ENCODE data around the gene HSF2.

HSF2 gene

DNA sequence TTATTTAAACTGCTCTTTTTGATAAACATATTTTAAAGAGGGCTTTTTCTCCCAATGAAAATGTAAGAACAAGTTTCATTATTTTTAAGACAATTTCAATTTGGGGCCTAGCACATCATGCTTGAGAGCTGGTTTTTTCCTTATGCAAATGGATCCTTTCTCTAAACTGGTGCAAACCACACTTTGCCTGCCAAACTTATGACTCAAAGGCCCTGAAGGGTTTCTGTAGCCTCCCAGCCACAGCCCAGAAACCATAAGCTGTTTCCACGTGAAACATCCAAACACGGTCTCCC, 451 bp upstream of the HSF2 start:
- H4K20me1 ChIP-seq (ENCODE audit: insufficient read depth, low read length): no peaks in the 10 kb centered on the region
- H3K27me3 ChIP-seq (ENCODE audit: insufficient read depth, low read length): no peaks in the 10 kb centered on the region
- peaks cover 45% of the 10 kb centered on the region for H3K79me2 ChIP-seq (ENCODE audit: insufficient read depth, low read length)
- TF ChIP-seq EZH2 (IDR thresholded peaks at IDR 0.05; ENCODE audit: borderline replicate concordance, low read length): no peak
- TF ChIP-seq, protein P1, sequence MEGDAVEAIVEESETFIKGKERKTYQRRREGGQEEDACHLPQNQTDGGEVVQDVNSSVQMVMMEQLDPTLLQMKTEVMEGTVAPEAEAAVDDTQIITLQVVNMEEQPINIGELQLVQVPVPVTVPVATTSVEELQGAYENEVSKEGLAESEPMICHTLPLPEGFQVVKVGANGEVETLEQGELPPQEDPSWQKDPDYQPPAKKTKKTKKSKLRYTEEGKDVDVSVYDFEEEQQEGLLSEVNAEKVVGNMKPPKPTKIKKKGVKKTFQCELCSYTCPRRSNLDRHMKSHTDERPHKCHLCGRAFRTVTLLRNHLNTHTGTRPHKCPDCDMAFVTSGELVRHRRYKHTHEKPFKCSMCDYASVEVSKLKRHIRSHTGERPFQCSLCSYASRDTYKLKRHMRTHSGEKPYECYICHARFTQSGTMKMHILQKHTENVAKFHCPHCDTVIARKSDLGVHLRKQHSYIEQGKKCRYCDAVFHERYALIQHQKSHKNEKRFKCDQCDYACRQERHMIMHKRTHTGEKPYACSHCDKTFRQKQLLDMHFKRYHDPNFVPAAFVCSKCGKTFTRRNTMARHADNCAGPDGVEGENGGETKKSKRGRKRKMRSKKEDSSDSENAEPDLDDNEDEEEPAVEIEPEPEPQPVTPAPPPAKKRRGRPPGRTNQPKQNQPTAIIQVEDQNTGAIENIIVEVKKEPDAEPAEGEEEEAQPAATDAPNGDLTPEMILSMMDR (IDR thresholded peaks at IDR 0.05; ENCODE audit: low read length): no peak
- no peak overlapping the region for H3K9ac ChIP-seq (ENCODE audit: low read length)
- H3K4me3 ChIP-seq (ENCODE audit: low read depth, low read length, poor library complexity, severe bottlenecking): peak overlapping the region; percentile 45
- peak overlapping the region; percentile 9 for H3K27ac ChIP-seq (ENCODE audit: low read depth, low read length, poor library complexity, severe bottlenecking)
- no peaks in the 10 kb centered on the region for H3K9me2 ChIP-seq (ENCODE audit: low read depth, low read length)
- H2AFZ ChIP-seq (ENCODE audit: low read length): no peak overlapping the region
- peaks cover 25% of the 10 kb centered on the region for H3K4me1 ChIP-seq (ENCODE audit: insufficient read depth, low read length, severe bottlenecking)
- no peaks in the 10 kb centered on the region for H3F3A ChIP-seq (ENCODE audit: insufficient read depth, low read length)
- H3K36me3 ChIP-seq (ENCODE audit: insufficient read depth, low read length): peaks cover 16% of the 10 kb centered on the region
- H3K9me3 ChIP-seq (ENCODE audit: low read length): no peaks in the 10 kb centered on the region
- H3K4me2 ChIP-seq (ENCODE audit: low read length): peak overlapping the region; percentile 49

DNA sequence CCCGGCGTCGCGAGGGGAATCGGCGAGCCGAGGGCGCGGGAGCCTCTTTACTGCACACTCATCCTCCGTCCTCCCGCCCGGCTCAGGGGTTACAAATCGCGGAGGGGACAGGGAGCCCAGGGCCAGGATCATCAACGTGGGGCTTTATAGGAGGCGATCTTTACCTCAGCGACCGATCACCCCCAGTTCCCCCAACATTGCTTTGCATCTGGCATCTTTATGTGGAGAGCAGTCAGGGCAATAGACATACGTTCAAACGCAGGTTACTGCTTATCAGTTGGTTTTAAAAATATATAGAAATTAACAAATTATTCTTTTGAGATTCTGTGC, 634 bp downstream of the HSF2 start:
- no peak overlapping the region for H2AFZ ChIP-seq (ENCODE audit: low read length)
- no peaks in the 10 kb centered on the region for H3K27me3 ChIP-seq (ENCODE audit: insufficient read depth, low read length)
- no peak overlapping the region for H3K27ac ChIP-seq (ENCODE audit: low read depth, low read length, poor library complexity, severe bottlenecking)
- H3K4me2 ChIP-seq (ENCODE audit: low read length): peak overlapping the region; percentile 97
- H4K20me1 ChIP-seq (ENCODE audit: insufficient read depth, low read length): no peaks in the 10 kb centered on the region
- H3F3A ChIP-seq (ENCODE audit: insufficient read depth, low read length): no peaks in the 10 kb centered on the region
- no peaks in the 10 kb centered on the region for H3K9me3 ChIP-seq (ENCODE audit: low read length)
- H3K36me3 ChIP-seq (ENCODE audit: insufficient read depth, low read length): peaks cover 19% of the 10 kb centered on the region
- no peak for TF ChIP-seq EZH2 (IDR thresholded peaks at IDR 0.05; ENCODE audit: borderline replicate concordance, low read length)
- TF ChIP-seq, protein P1 (IDR thresholded peaks at IDR 0.05; ENCODE audit: low read length): no peak
- peak overlapping the region; percentile 100 for H3K9ac ChIP-seq (ENCODE audit: low read length)
- H3K4me3 ChIP-seq (ENCODE audit: low read depth, low read length, poor library complexity, severe bottlenecking): peak overlapping the region; percentile 100
- no peaks in the 10 kb centered on the region for H3K9me2 ChIP-seq (ENCODE audit: low read depth, low read length)
- H3K4me1 ChIP-seq (ENCODE audit: insufficient read depth, low read length, severe bottlenecking): peaks cover 27% of the 10 kb centered on the region
- peaks cover 56% of the 10 kb centered on the region for H3K79me2 ChIP-seq (ENCODE audit: insufficient read depth, low read length)

DNA sequence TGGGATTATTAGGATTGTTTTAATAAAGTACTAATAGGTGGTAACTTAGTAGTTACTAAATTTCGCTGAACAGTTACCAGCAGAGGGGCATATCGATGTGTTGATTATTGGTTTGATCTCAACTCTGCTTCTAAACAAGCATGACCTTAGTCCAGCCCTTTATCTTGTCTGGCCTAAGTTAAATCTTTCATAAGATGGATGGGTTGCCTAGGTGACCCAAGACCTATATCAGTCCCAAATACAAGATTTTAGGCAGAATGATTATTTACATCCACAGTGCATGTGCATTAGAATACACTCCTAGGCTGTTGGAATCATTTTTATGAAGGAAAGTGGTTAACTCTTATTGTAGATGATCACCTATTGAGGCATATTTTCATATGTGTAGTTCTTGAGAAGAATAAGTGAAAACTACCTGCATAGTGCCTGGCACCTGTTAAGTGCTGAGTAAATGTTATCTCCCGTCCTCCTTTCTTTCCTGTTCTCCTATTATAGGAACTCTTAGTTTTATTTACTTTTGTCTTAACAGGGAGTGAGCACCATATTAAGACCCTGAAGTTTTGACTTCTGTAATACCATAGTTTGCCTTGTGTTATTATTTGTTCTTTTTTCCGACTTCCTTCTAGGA, 1.1 kb downstream of the HSF2 start:
- H3K9me2 ChIP-seq (ENCODE audit: low read depth, low read length): no peaks in the 10 kb centered on the region
- H3K4me2 ChIP-seq (ENCODE audit: low read length): peak overlapping the region; percentile 97
- H4K20me1 ChIP-seq (ENCODE audit: insufficient read depth, low read length): no peaks in the 10 kb centered on the region
- peaks cover 27% of the 10 kb centered on the region for H3K4me1 ChIP-seq (ENCODE audit: insufficient read depth, low read length, severe bottlenecking)
- H3K9ac ChIP-seq (ENCODE audit: low read length): peak overlapping the region; percentile 100
- H3K79me2 ChIP-seq (ENCODE audit: insufficient read depth, low read length): peaks cover 60% of the 10 kb centered on the region
- H3K4me3 ChIP-seq (ENCODE audit: low read depth, low read length, poor library complexity, severe bottlenecking): peak overlapping the region; percentile 100
- no peak overlapping the region for H3K27ac ChIP-seq (ENCODE audit: low read depth, low read length, poor library complexity, severe bottlenecking)
- no peak overlapping the region for H2AFZ ChIP-seq (ENCODE audit: low read length)
- no peaks in the 10 kb centered on the region for H3K9me3 ChIP-seq (ENCODE audit: low read length)
- peaks cover 24% of the 10 kb centered on the region for H3K36me3 ChIP-seq (ENCODE audit: insufficient read depth, low read length)
- H3F3A ChIP-seq (ENCODE audit: insufficient read depth, low read length): no peaks in the 10 kb centered on the region
- TF ChIP-seq, protein P1 (IDR thresholded peaks at IDR 0.05; ENCODE audit: low read length): no peak
- TF ChIP-seq EZH2 (IDR thresholded peaks at IDR 0.05; ENCODE audit: borderline replicate concordance, low read length): no peak
- H3K27me3 ChIP-seq (ENCODE audit: insufficient read depth, low read length): no peaks in the 10 kb centered on the region

Measured in OCI-LY1 (cell line).